H1 (cell line): Measurements from ENCODE around the gene MEGF11.

Experiments
- CBX5 ChIP-seq: fragments of 300-800, 300-1000 bp; sonication (generic); IDR thresholded peaks from 2 replicates; pipeline ENCODE4 v1.7.1; 2016; ENCODE audit warnings: antibody characterized with exemption, low read length, low read depth
- CEBPB ChIP-seq: IDR thresholded peaks from 2 replicates; pipeline ENCODE4 v1.6.1; 2012; ENCODE audit warnings: low read depth, low read length
- CHD2 ChIP-seq: IDR thresholded peaks from 2 replicates; pipeline ENCODE4 v1.6.1; 2012; ENCODE audit warnings: low read length, improper control_type of control experiment
- CTCF ChIP-seq, 3 experiments: IDR thresholded peaks; 1 replicate in 2 of 3; 2 replicates in 1 of 3; pipeline versions ENCODE4 v1.5.1 to v1.6.1; 2011; ENCODE audit warnings: low read length in 3 of 3, mild to moderate bottlenecking in 3 of 3, inconsistent platforms in 2 of 3, low read depth in 1 of 3, moderate library complexity in 1 of 3; ENCODE audit not compliant: insufficient read depth in 1 of 3; ENCODE audit errors: control extremely low read depth in 1 of 3
- EP300 ChIP-seq, 2 experiments: IDR thresholded peaks; 1 replicate in 1 of 2; 2 replicates in 1 of 2; pipeline ENCODE4 v1.6.1; 2011 to 2012; ENCODE audit warnings: low read depth in 2 of 2, low read length in 2 of 2, mild to moderate bottlenecking in 2 of 2, borderline replicate concordance in 1 of 2, inconsistent platforms in 1 of 2, moderate library complexity in 1 of 2
- EZH2 ChIP-seq: fragments of 200-600 bp; sonication (generic); IDR thresholded peaks from 2 replicates; pipeline ENCODE4 v1.7.1; 2012; ENCODE audit warnings: low read depth, mild to moderate bottlenecking, moderate library complexity, low read length, inconsistent platforms; ENCODE audit not compliant: severe bottlenecking
- JUN ChIP-seq: IDR thresholded peaks from 2 replicates; pipeline ENCODE4 v1.6.1; 2011; ENCODE audit warnings: low read depth, mild to moderate bottlenecking, improper control_type of control experiment, low read length
- MAFK ChIP-seq: IDR thresholded peaks from 2 replicates; pipeline ENCODE4 v1.6.1; 2012; ENCODE audit warnings: low read depth, mild to moderate bottlenecking, improper control_type of control experiment, low read length
- NRF1 ChIP-seq: IDR thresholded peaks from 2 replicates; pipeline ENCODE4 v1.6.1; 2011; ENCODE audit warnings: mild to moderate bottlenecking, low read depth, low read length, improper control_type of control experiment
- PHF8 ChIP-seq: fragments of 200-600 bp; sonication (generic); conservative IDR thresholded peaks from 2 replicates; pipeline ENCODE4 v1.7.1; 2012; ENCODE audit warnings: low read depth, mild to moderate bottlenecking, inconsistent platforms, low read length, moderate library complexity
- POLR2A ChIP-seq, 2 experiments: IDR thresholded peaks; 1 replicate in 1 of 2; 2 replicates in 1 of 2; pipeline ENCODE4 v1.6.1; 2011; ENCODE audit warnings: low read depth in 2 of 2, low read length in 2 of 2, mild to moderate bottlenecking in 2 of 2; ENCODE audit errors: control extremely low read depth in 1 of 2
- RFX5 ChIP-seq: IDR thresholded peaks from 2 replicates; pipeline ENCODE4 v1.6.1; 2011; ENCODE audit warnings: low read depth, low read length, improper control_type of control experiment, borderline replicate concordance
- USF2 ChIP-seq: IDR thresholded peaks from 2 replicates; pipeline ENCODE4 v1.6.1; 2011; ENCODE audit warnings: low read length, improper control_type of control experiment

- TF ChIP-seq CBX5 (no peak), EP300 (IDR thresholded peaks at IDR 0.05; ENCODE audit: borderline replicate concordance in 1 of 2, low read depth in 2 of 2, low read length in 2 of 2) (no peak), RFX5 (no peak), POLR2A (IDR thresholded peaks at IDR 0.05; ENCODE audit: control extremely low read depth in 1 of 2, low read depth in 2 of 2, low read length in 2 of 2) (no peak), MAFK (no peak), EZH2 (no peak), JUN (no peak), PHF8 (no peak), NRF1 (no peak), CTCF (IDR thresholded peaks at IDR 0.05; ENCODE audit: control extremely low read depth in 1 of 3, insufficient read depth in 1 of 3, low read depth in 1 of 3, low read length in 3 of 3) (no peak), CHD2 (no peak), CEBPB (no peak), USF2 (no peak)
Observed at GRCh38 chr15:66050264-66050663, 203.3 kb downstream of the MEGF11 start.
